ENCODE results near the gene TGFBR2.

Gene TGFBR2

GRCh38 chr3:30638685-30639412, 32.4 kb downstream of the TGFBR2 start:
- peak; percentile 87 for DNase-seq

- DNase-seq = no peak
Measured at GRCh38 chr3:30639937-30640336, 33.5 kb downstream of the TGFBR2 start.

GRCh38 chr3:30640851-30641250, 34.5 kb downstream of the TGFBR2 start:
- DNase-seq = no peak

DNA sequence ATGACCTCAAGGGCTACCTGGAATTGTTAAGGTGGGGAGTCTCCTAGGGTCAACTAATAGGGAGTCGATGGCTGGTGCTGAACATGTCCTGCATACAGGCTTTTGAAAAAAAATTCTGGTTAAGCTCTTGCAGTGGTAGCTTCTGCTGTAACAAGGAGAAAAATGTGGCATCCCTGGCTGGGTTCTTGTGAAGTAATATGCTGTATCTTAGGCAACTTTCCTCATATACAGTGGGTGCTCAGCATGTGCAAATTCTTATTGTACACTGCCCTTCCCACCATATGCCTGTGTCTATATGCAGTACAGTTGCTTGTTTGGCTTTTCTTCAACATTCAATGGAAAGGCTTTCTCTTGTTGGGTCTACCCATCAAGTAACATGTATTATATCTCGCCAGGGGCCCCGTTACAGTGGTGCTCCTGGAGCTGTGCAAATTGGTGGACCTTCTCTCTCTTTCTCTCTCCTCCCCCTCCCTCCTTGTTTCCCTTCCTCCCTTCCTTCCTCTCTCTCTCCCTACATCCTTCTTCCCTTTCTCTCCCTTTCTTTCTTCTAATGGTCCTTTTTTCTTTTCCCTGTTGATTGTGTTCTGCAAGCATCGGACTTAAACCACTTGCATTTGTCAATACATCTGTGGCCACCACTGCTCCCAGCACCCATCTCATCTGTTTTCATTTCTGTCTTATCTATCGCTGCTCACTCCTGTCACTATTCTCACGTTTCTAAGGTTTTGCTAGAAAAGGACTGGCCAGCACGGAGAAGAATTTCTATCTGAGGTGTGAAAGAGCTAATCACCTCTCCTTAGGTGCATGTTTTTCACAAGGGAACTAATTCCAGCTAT, 35.2 kb downstream of the TGFBR2 start:
- DNase-seq = no peak

- DNase-seq = no peak
Measured at GRCh38 chr3:30642849-30643361, 36.5 kb downstream of the TGFBR2 start.

- DNase-seq = no peak
Measured at GRCh38 chr3:30643763-30644462, 37.5 kb downstream of the TGFBR2 start.

GRCh38 chr3:30644615-30645014, 38.2 kb downstream of the TGFBR2 start:
- no peak for DNase-seq

GRCh38 chr3:30645077-30645476, 38.7 kb downstream of the TGFBR2 start:
- DNase-seq = no peak

- no peak for DNase-seq
Measured at GRCh38 chr3:30646181-30646876, 39.9 kb downstream of the TGFBR2 start.

- no peak for DNase-seq
Measured at GRCh38 chr3:30646961-30647752, 40.8 kb downstream of the TGFBR2 start.

DNA sequence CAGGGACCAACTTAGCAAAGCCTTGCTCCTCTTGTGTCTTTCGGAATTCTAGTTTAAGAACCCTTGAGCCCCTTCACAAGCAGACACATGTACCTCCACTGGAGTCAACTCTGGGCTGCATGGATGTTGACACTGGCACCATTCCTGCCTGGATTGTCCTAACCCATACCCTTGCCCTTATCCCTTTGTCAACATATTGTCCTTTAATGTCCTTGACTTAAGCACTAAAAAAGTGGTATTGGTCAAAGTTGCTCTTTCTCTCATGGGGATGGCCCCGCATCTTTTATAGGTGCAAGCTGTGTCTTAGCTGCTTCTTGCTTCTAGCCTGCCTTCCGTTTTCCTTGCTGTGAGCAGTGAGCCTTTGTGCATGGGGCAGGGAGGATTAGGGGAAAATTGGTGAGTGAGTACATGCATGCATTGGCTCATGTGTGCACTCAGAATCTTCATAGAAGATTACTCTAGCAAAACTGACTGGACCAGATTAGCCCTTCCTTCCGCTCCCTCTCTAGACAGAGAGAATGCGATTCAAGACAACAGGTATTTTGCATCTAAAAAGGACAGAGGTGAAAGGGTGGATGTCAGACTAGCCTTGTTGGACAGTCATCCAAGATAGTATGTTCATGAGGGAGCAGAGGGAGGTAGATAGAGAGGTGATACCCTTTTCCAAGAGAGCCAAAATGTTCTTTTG, 42.4 kb downstream of the TGFBR2 start:
- no peak for DNase-seq

DNA sequence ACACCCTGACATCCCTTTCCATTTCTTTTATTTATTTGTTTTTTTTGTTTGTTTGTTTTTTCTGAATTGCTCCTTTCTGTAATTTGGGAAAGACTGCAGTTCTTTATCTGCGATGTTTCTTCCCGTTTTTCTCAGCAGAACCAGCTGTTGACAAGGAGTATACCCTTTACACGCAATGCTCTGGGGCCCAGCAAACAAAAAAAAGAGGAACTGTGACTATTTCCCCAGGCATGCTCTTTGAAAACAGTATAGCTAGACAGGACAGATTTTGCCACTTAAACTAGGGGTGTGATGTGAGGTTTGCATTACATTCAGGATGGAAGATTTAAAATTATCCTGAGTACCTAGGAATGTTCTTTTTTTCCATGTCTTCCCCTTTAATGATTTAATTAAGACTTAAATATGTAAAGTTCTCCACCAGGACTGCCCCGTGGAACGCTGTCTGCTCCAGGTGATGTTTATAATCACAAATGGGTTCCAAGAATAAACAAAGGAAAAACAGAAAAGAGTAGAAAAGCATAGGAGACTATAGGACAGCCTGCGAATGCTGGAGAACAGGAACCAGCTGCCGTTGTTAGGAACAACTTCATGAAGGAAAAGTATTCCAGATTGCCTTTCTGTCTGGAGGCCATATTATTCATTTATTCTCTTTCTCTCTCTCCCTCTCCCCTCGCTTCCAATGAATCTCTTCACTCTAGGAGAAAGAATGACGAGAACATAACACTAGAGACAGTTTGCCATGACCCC, 43.3 kb downstream of the TGFBR2 start:
- no peak for DNase-seq

GRCh38 chr3:30650348-30650995, 44.1 kb downstream of the TGFBR2 start:
- no peak for DNase-seq

GRCh38 chr3:30654269-30654668, 47.9 kb downstream of the TGFBR2 start:
- DNase-seq = no peak

- no peak for DNase-seq
Measured at GRCh38 chr3:30655187-30655812, 48.9 kb downstream of the TGFBR2 start.

- no peak for DNase-seq
Measured at GRCh38 chr3:30656624-30657141, 50.3 kb downstream of the TGFBR2 start.

DNA sequence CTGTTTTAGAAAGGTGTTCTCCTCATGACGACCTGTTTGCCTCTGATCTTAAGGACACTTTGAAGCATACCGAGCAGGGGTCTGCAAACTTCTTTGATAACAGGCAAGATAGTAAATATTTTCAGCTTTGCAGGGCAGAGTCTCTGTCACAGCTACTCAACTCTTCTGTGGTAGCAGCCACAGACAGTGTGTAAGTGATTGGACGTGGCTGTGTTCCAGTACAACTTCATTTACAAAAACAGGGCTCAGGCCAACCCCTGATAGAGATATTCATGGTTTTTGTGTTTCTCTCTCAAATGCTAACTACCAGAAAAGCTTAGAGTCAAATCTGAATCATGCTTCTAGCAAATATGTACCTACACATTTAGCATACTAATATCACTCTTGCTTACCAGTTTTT, 51.5 kb downstream of the TGFBR2 start:
- DNase-seq = no peak

GRCh38 chr3:30658328-30659052, 52.1 kb downstream of the TGFBR2 start:
- DNase-seq = no peak
